Left lung (tissue), 10 donors: ENCODE measurements around the gene MLPH. TPM values are rescaled to one million over a fixed set of nuclear protein-coding genes. Genes with fewer than 3 reads are reported as not detected.

Experiments
- ATAC-seq: fragments of 200-7000 bp; cut with Tn5 transposase; one replicate; pipeline ENCODE4 v1.9.1; 2020; ENCODE audit warnings: moderate library complexity
- DNase-seq, 4 donors: peaks; one replicate each; pipeline ENCODE4 v3.0.0-alpha.2; 2013 to 2020
- H3K27ac ChIP-seq, 2 donors: fragments of 200-600 bp; sonication (generic) in 1 of 2; one replicate each; pipeline versions ENCODE4 v1.5.0 to v1.8.0; 2020 to 2021
- H3K27me3 ChIP-seq, 2 donors: fragments of 200-600 bp; sonication (generic) in 1 of 2; one replicate each; pipeline versions ENCODE4 v1.5.0 to v1.8.0; 2020 to 2021
- H3K36me3 ChIP-seq, 2 donors: fragments of 200-600 bp; sonication (generic) in 1 of 2; one replicate each; pipeline versions ENCODE4 v1.5.0 to v1.8.0; 2020 to 2021
- H3K4me1 ChIP-seq, 2 donors: fragments of 200-600 bp; one replicate each; pipeline ENCODE4 v1.8.0; 2021
- H3K4me3 ChIP-seq, 2 donors: fragments of 200-600 bp; sonication (generic) in 1 of 2; one replicate each; pipeline versions ENCODE4 v1.5.0 to v1.8.0; 2020 to 2021; ENCODE audit warnings: mild to moderate bottlenecking in 1 of 2
- H3K9me3 ChIP-seq, 2 donors: fragments of 200-600 bp; sonication (generic) in 1 of 2; one replicate each; pipeline versions ENCODE4 v1.5.0 to v1.8.0; 2020 to 2021
- CTCF ChIP-seq, 2 donors: fragments of 200-600 bp; sonication (generic) in 1 of 2; IDR thresholded peaks; one replicate each; pipeline versions ENCODE4 v1.5.0 to v1.8.0; 2021; ENCODE audit warnings: antibody characterized with exemption in 2 of 2
- intact Hi-C, 2 donors: fragments of 100-400 bp; cut with DNase I; formaldehyde crosslinking; loops; one replicate each; pipeline versions ENCODE4 v1.11.2 to v1.14.2; 2022
- polyA plus RNA-seq, 6 donors: library from polyadenylated mRNA; unstranded; fragments of 120-200 nt; gene quantifications; one replicate each; pipeline ENCODE4 v1.2.1, GENCODE V29; 2013; ENCODE audit not compliant: insufficient read length in 6 of 6
- total RNA-seq, 2 donors: library from RNA; stranded (reverse); fragmentation: NEBNext Ultra II Directional; extraction: Animal tissue kit (Norgen Biotek cat#: 25700); gene quantifications; one replicate each; pipeline ENCODE4 v1.2.1, GENCODE V29; 2021
- donor health status: DM: no; HTN: yes; CAD: no.
- donor health status: DM: no; HTN: no; CAD: no.

MLPH gene
- total and polyA plus RNA-seq, 8 donors: 1.9 to 296 (median 3.2) TPM

- ATAC-seq (no peak), DNase-seq (no peak)
- H3K9me3 ChIP-seq: peaks cover 0 to 13% of the 10 kb centered on the region in 2 donors
- no peak for TF ChIP-seq CTCF (IDR thresholded peaks at IDR 0.05)
- peaks cover 13 to 61% of the 10 kb centered on the region in 2 donors for H3K27me3 ChIP-seq
- intact Hi-C loops: no loop called here
- H3K4me3 ChIP-seq: peak overlapping the region; percentile 37 to 45
- no peaks in the 10 kb centered on the region for H3K36me3 ChIP-seq
- peaks cover 6 to 15% of the 10 kb centered on the region in 2 donors for H3K4me1 ChIP-seq
- H3K27ac ChIP-seq: peak overlapping the region; percentile 78 to 93
These were observed 445 bp downstream of the MLPH start for GRCh38 chr2:237487496-237487895.

GRCh38 chr2:237488295-237488694, 1.2 kb downstream of the MLPH start:
- Histone ChIP-seq H3K4me3 (peak overlapping the region; percentile 37 to 45), H3K27ac (peak overlapping the region; percentile 78 to 93), H3K27me3 (peaks cover 13 to 61% of the 10 kb centered on the region in 2 donors), H3K4me1 (peaks cover under 1 to 7% of the 10 kb centered on the region in 2 donors), H3K36me3 (no peaks in the 10 kb centered on the region), H3K9me3 (peaks cover 0 to 13% of the 10 kb centered on the region in 2 donors)
- no peak for TF ChIP-seq CTCF (IDR thresholded peaks at IDR 0.05)
- ATAC-seq (peak; percentile 41), DNase-seq (no peak)
- intact Hi-C loops: no loop called here

DNA sequence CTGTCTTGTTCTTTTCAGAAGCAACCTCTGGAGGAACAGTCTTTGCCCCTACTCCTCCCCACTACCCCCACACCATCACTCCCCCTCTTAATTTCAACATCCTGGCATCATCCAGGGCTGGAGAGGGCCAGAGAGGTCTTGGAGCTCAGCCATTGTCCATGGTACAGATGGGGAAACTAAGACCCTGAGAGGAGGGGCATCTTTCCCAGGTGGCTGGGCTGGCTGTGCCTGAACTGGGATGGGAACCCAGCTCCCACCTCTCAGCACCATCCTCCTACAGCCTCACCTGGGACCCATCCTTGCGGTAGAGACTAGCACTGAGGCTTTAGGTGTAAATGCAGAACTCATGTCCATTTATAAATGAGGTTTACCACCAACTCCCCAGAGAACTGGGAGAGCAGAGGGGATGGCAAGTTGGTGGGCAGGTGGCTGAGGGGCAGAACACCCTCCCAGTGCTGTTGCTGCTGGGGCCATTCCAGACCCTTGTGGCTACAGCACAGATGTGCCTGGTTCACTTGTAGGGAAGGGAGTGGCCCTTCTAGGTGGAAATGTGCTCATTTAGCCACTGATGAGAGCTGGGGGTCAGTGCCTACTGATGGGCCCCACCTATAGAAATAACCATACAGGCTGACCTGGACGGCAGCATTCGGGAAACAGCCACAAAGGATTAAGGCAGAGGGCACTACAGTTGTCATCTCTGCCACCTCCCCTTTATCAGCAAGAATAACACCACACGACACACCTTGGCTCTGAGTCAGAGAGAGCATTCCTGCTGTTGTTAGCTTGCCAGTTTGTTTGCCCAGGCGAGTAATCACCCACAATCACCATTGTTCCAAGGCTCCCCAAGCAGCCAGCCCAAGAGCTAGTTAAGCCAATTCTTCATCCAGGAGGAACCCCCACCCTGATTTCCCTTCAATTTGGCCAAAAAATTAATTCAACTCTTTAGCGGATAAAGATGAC, 2.1 kb downstream of the MLPH start:
- Histone ChIP-seq H3K4me1 (peaks cover 0 to 2% of the 10 kb centered on the region in 2 donors), H3K4me3 (peak overlapping the region; percentile 37 to 45), H3K36me3 (no peaks in the 10 kb centered on the region), H3K27me3 (peaks cover 13 to 58% of the 10 kb centered on the region in 2 donors), H3K9me3 (peaks cover 0 to 13% of the 10 kb centered on the region in 2 donors), H3K27ac (peak overlapping the region; percentile 78 to 93)
- peak; percentile 39 for ATAC-seq
- intact Hi-C loops: no loop called here
- no peak for DNase-seq
- no peak for TF ChIP-seq CTCF (IDR thresholded peaks at IDR 0.05)

DNA sequence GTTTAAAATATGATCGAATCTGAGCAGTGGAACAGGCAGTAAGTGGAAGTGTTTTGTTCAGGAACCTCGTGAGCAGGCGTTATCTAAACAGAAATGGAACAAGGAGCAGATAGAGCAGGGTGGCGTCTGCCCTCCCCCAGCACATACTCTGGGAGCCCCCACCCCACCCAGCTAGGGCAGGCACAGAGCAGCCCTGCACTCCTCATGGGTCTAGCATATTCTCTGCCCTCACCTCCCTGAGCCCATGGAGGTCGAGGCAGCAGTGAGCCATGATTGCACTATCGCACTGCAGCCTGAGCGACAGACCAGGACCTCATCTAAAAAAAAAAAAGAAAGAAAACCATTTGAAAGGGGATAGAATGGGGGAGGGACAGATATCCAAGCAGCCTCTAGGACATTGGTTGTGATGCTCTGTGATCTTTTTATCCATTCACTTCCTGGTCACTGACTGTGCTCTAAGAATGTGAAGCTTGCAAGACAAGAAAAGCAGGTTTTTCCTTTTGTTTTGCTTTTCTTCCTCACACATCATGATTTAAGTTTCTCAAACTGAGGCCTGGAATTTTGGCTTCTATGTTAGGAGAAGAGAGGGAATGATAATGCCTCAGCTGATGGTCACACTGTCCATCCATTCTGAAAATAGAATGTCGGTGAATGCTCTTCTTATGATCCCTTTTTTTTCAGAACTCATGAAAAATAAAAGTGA, 3.1 kb downstream of the MLPH start:
- ATAC-seq: peak; percentile 3
- peaks cover 13 to 50% of the 10 kb centered on the region in 2 donors for H3K27me3 ChIP-seq
- peaks cover 0 to 13% of the 10 kb centered on the region in 2 donors for H3K9me3 ChIP-seq
- peaks cover 0 to 9% of the 10 kb centered on the region in 2 donors for H3K36me3 ChIP-seq
- no peak for DNase-seq
- peak overlapping the region in 1 of 2 donors; percentile 45 for H3K4me3 ChIP-seq
- H3K27ac ChIP-seq: peak overlapping the region; percentile 65 to 93
- no peaks in the 10 kb centered on the region for H3K4me1 ChIP-seq
- intact Hi-C loops: no loop called here
- no peak for TF ChIP-seq CTCF (IDR thresholded peaks at IDR 0.05)

GRCh38 chr2:237490795-237491194, 3.7 kb downstream of the MLPH start:
- TF ChIP-seq CTCF (IDR thresholded peaks at IDR 0.05): no peak
- ATAC-seq: no peak
- intact Hi-C loops: no loop called here
- Histone ChIP-seq H3K4me3 (no peak overlapping the region), H3K4me1 (no peaks in the 10 kb centered on the region), H3K36me3 (peaks cover 0 to 15% of the 10 kb centered on the region in 2 donors), H3K27ac (peak overlapping the region in 1 of 2 donors; percentile 93), H3K9me3 (peaks cover 0 to 13% of the 10 kb centered on the region in 2 donors), H3K27me3 (peaks cover 13 to 51% of the 10 kb centered on the region in 2 donors)
- no peak for DNase-seq
